Right kidney (tissue), 9 donors: ENCODE measurements around the gene NHLRC4.
A peak's percentile ranks its signal among the peaks of the same experiment; 100 is the strongest.

ENCODE experiments used
- DNase-seq: peaks from one replicate; pipeline ENCODE4 v3.0.0-alpha.2; 2016
- long read RNA-seq, 8 donors: transcript quantifications; one replicate each; lab custom pipeline, GENCODE V29; 2026

Gene NHLRC4, protein sequence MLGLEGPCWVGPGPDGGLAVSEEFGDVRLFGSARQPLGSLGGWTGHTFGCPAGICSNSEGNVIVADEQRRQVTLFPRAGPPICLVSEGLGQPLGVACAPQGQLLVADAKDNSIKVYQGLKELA
- long read RNA-seq, donor 1, transcript NHLRC4-202 (2 exons, 2,071 nt): major isoform, 6 of 8 reads
- long read RNA-seq, donor 1, partial matches to known transcripts: 0 of 8 reads
- long read RNA-seq, donor 1, other reads (novel, unspliced or antisense): 0 of 8 reads
- long read RNA-seq, donor 2, partial matches to known transcripts: 0 of 4 reads
- long read RNA-seq, donor 2, other reads (novel, unspliced or antisense): 0 of 4 reads
- long read RNA-seq, donor 3, partial matches to known transcripts: 0 of 2 reads
- long read RNA-seq, donor 3, other reads (novel, unspliced or antisense): 0 of 2 reads
- long read RNA-seq, donor 4, partial matches to known transcripts: 0 of 4 reads
- long read RNA-seq, donor 4, other reads (novel, unspliced or antisense): 0 of 4 reads
- long read RNA-seq, donor 5, partial matches to known transcripts: 0 of 2 reads
- long read RNA-seq, donor 5, other reads (novel, unspliced or antisense): 0 of 2 reads
- long read RNA-seq, donor 6, transcript NHLRC4-202 (2 exons, 2,071 nt): major isoform, 5 of 5 reads
- long read RNA-seq, donor 6, partial matches to known transcripts: 0 of 5 reads
- long read RNA-seq, donor 6, other reads (novel, unspliced or antisense): 0 of 5 reads
- long read RNA-seq, donor 7: 0 reads
- long read RNA-seq, donor 8, partial matches to known transcripts: 12 of 16 reads
- long read RNA-seq, donor 8, other reads (novel, unspliced or antisense): 0 of 16 reads

- DNase-seq: no peak
Measured at GRCh38 chr16:566475-567372, at the start of gene NHLRC4. Gene NHLRC4, plus strand, starts transcription at chr16:567005. Its CDS starts 1,043 bp downstream, at chr16:568048.

DNA sequence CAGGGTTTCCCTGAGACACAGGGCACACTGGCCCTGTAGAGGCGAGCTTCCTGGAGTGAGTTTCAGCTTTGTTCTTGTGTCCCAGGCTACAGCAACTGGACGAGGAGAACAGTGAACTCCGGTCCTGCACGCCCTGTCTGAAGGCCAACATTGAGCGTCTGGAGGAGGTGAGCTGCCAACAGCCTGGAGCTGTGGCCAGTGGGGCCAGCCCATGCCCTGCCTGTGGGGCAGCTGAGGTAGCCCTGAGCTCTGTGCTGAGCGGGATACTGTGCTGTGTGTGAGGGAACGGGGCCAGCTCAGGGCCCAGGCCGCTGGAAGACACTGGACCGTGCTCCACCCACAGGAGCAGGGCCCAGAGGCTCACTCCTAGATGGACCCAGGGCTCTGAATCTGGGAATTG lies 47.9 kb upstream of the NHLRC4 start:
- DNase-seq: no peak

- no peak for DNase-seq
Measured at GRCh38 chr16:519425-519824, 47.4 kb upstream of the NHLRC4 start.

GRCh38 chr16:519841-520687 lies 46.7 kb upstream of the NHLRC4 start:
- DNase-seq: no peak

GRCh38 chr16:520847-521246 lies 46.0 kb upstream of the NHLRC4 start:
- no peak for DNase-seq

DNA sequence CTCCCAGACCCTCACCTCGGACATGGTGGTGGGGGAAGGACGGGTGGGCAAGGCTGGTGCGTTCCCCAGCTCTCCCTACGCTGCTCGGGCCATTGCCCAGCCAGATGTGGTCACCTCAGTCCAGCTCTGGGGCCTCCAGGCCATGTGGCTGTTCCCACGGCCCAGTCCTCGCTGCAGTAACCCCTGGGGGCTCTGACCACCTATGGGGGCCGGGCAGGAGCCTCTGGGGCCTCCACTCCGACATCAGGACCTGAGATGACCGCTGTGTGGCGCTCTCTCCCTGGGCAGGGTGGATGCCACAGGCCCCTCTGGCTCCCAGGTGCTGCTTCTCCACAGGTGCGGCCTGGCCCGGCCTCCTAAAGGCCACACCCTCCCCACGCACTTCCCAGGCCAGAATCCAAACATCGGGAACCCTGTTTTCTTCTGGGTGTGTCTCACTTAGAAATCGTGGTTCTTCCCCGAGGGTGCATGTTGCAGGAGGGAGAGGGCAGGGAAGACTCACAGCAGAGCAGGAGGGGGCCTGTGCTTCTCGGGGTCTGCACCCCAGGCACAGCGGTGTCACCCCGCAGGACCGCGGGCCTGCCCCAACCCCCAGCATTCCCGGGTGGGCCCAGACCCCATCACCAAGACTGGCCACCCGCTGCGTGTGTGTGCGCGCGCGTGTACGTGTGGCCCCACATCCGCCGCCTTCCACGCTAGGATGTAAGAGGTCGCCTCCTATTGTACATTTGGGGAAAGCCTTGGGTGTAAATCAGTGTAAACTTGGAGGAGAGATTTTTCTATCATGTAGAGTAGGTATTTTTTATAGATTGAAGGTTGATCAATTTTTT lies 45.2 kb upstream of the NHLRC4 start:
- DNase-seq: no peak

DNA sequence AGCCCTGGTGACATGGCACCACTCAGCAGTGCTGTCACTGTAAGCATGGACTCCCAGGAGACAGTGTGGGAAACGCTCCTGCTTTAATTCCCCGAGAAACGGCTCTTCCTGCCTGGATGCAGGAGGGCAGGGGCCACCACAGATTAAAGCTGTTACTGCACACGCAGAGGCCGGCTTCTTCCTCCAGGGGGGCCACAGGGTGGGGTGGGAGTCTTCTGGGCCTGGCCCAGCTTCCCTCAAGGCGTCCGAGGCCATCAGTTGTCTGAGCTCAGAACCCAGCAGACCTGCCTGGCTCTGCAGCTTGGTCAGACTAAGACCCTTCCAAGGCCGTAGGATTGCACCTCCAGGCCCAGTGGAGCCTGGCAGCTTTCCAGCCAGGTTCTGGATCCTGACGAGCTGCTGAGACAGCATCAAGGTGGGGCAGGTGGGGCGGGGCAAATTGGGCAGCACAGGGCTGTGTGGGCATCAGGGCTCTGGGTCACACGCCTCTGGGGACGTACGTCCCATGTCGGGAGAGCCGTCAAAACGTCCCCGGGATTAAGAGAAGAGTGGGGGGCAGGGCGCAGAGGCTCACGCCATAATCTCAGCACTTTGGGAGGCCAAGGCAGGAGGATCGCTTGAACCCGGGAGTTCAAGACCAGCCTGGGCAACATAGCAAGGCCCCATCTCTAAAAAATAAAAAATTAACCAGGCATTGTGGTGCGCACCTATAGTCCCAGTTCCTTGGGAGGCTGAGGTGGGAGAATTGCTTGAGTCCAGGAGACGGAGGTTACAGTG lies 44.3 kb upstream of the NHLRC4 start:
- DNase-seq: no peak

DNA sequence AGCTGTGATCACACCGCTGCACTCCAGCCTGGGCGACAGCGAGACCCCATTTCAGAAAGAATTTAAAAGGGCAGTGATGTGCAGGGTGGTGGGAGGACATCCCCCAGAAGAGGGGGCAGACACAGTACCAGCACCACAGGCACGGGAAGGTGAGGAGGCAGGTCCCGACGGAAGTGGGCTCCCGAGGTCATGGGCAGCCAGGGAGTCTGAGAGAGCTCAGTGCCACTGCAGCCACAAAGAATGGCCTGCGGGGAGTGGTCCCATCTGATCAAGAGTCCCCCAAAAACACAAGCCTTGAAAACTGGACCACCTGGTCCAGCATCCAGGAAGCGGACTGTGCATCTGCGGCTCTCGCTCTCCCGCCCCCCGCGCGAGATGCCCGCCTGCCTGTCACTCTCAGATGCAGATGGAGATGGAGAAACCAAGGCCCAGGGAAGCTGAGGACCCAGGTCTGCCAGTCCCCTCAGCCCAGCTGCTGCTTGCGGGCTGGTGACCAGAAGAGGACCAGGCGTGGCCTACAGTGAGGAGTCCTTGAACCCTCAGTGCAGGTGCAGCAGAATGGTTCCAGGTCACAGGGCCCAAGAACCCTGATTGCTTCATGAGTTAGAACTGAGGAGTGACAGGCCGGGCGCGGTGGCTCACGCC lies 43.6 kb upstream of the NHLRC4 start:
- DNase-seq: no peak

DNA sequence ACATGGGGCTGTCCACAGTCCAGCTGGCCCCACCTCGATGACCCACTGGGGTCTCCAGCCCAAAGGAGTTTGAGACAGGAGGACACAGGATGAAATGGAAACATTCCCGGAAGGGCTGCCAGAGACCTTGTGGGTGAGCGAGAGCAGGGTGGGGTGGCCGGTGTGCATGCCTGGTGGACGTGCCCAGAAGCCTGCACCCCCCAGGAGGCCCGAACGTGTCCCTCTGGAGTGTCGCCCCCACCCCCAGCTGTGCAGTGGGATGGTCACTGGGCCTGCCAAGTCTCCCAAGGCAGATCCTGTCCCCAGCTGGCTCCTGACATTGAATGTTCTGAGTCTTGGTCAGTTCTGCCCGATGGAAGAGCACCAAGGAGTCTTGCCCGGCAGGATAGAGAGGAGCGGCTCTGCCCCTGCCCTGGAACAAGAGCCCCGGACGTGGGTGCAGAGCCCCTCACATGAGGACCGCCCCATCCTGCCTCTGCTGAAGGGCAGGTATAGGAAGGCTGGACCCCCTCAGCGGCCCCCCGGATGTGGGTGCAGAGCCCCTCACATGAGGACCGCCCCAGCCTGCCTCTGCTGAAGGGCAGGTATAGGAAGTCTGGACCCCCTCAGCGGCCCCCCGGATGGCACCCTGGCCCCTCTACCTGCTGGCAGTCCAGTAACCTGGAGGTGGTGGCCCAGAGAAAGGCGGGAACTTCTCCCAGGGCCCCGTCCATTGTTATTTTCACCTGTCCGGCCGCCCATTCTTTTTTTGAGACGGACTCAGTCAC lies 42.3 kb upstream of the NHLRC4 start:
- no peak for DNase-seq

- DNase-seq: no peak
Measured at GRCh38 chr16:525123-525519, 41.7 kb upstream of the NHLRC4 start.

- DNase-seq: no peak
Measured at GRCh38 chr16:525520-526180, 41.2 kb upstream of the NHLRC4 start.

GRCh38 chr16:526181-527014 lies 40.4 kb upstream of the NHLRC4 start:
- DNase-seq: no peak

- DNase-seq: peak; percentile 100
Measured at GRCh38 chr16:527015-527903, 39.5 kb upstream of the NHLRC4 start, which contains the start of gene CAPN15. Gene CAPN15, plus strand, starts transcription at chr16:527712. Its CDS starts 19,127 bp downstream, at chr16:546839.

GRCh38 chr16:528111-529011 lies 38.4 kb upstream of the NHLRC4 start:
- peak; percentile 74 for DNase-seq
